Skeletal muscle tissue (tissue), 4 donors: ENCODE results near the gene PTPRC. TPM values are rescaled to one million over a fixed set of nuclear protein-coding genes. Genes with fewer than 3 reads are reported as not detected.

ENCODE experiments used
- H3K27ac ChIP-seq: one replicate; pipeline ENCODE4 v1.7.0; 2013; ENCODE audit warnings: mild to moderate bottlenecking, low read depth, low read length, inconsistent platforms
- H3K27me3 ChIP-seq, 3 donors: one replicate each; pipeline ENCODE4 v1.7.0; 2013; ENCODE audit warnings: low read length in 3 of 3; ENCODE audit not compliant: control insufficient read depth in 3 of 3, insufficient read depth in 3 of 3
- H3K36me3 ChIP-seq, 3 donors: one replicate each; pipeline ENCODE4 v1.7.0; 2013; ENCODE audit warnings: low read length in 3 of 3; ENCODE audit not compliant: control insufficient read depth in 3 of 3, insufficient read depth in 3 of 3
- H3K4me1 ChIP-seq, 3 donors: one replicate each; pipeline ENCODE4 v1.7.0; 2013; ENCODE audit warnings: low read length in 3 of 3, mild to moderate bottlenecking in 3 of 3; ENCODE audit not compliant: control insufficient read depth in 3 of 3, insufficient read depth in 3 of 3
- H3K4me3 ChIP-seq, 3 donors: one replicate each; pipeline ENCODE4 v1.7.0; 2013; ENCODE audit warnings: low read length in 3 of 3
- H3K9ac ChIP-seq, 3 donors: one replicate each; pipeline ENCODE4 v1.7.0; 2013; ENCODE audit warnings: low read length in 3 of 3, mild to moderate bottlenecking in 3 of 3, moderate library complexity in 2 of 3, low read depth in 1 of 3
- H3K9me3 ChIP-seq, 3 donors: one replicate each; pipeline ENCODE4 v1.7.0; 2013; ENCODE audit warnings: low read length in 3 of 3; ENCODE audit not compliant: control insufficient read depth in 3 of 3
- total RNA-seq: library from RNA; depleted of rRNA; stranded (reverse); fragments of >200 nt; gene quantifications from one replicate; pipeline ENCODE4 v1.2.3, GENCODE V29; 2014
- donor health status: Osteomylitis.

Gene PTPRC
- total RNA-seq, 1 donor from 2014 or later = 15.7 TPM

- Histone ChIP-seq H3K36me3 (no peaks in the 10 kb centered on the region), H3K27ac (no peak overlapping the region), H3K4me3 (no peak overlapping the region), H3K27me3 (no peaks in the 10 kb centered on the region), H3K4me1 (no peaks in the 10 kb centered on the region), H3K9me3 (no peaks in the 10 kb centered on the region), H3K9ac (no peak overlapping the region)
Observed at GRCh38 chr1:198633675-198634121, 5.1 kb upstream of the PTPRC start.

- Histone ChIP-seq H3K36me3 (no peaks in the 10 kb centered on the region), H3K27ac (no peak overlapping the region), H3K4me1 (no peaks in the 10 kb centered on the region), H3K9me3 (no peaks in the 10 kb centered on the region), H3K4me3 (no peak overlapping the region), H3K27me3 (no peaks in the 10 kb centered on the region), H3K9ac (no peak overlapping the region)
Observed at GRCh38 chr1:198635964-198636363, 2.9 kb upstream of the PTPRC start.

DNA sequence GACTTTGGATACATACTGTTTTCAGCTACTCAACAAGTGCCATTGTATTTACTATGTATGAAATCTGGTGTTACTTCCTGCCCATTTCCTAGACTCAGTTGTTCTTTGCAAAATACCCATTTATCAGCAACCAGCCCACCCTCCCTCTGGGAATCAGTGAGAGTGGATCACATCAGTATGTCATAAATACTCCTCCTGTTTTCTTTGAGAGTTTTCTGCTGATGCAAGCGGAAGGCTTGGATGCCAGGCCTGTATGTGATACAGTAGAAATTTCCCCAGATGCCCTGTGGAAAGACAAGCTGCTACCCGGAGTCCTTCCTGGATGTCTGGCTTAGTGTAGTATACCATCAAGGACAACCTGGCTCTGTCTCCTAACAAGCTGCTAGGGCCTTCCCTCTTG is 2.4 kb upstream of the PTPRC start:
- no peak overlapping the region for H3K27ac ChIP-seq
- no peaks in the 10 kb centered on the region for H3K36me3 ChIP-seq
- no peaks in the 10 kb centered on the region for H3K27me3 ChIP-seq
- no peak overlapping the region for H3K4me3 ChIP-seq
- no peaks in the 10 kb centered on the region for H3K4me1 ChIP-seq
- H3K9ac ChIP-seq = no peak overlapping the region
- H3K9me3 ChIP-seq = no peaks in the 10 kb centered on the region

- no peak overlapping the region for H3K4me3 ChIP-seq
- no peak overlapping the region for H3K27ac ChIP-seq
- no peaks in the 10 kb centered on the region for H3K4me1 ChIP-seq
- no peaks in the 10 kb centered on the region for H3K36me3 ChIP-seq
- no peak overlapping the region for H3K9ac ChIP-seq
- no peaks in the 10 kb centered on the region for H3K9me3 ChIP-seq
- no peaks in the 10 kb centered on the region for H3K27me3 ChIP-seq
Observed at GRCh38 chr1:198637157-198637556, 1.7 kb upstream of the PTPRC start.

GRCh38 chr1:198637916-198638437 is 863 bp upstream of the PTPRC start:
- H3K4me1 ChIP-seq = no peaks in the 10 kb centered on the region
- no peaks in the 10 kb centered on the region for H3K9me3 ChIP-seq
- H3K27ac ChIP-seq = no peak overlapping the region
- H3K9ac ChIP-seq = no peak overlapping the region
- no peaks in the 10 kb centered on the region for H3K27me3 ChIP-seq
- H3K4me3 ChIP-seq = no peak overlapping the region
- no peaks in the 10 kb centered on the region for H3K36me3 ChIP-seq

DNA sequence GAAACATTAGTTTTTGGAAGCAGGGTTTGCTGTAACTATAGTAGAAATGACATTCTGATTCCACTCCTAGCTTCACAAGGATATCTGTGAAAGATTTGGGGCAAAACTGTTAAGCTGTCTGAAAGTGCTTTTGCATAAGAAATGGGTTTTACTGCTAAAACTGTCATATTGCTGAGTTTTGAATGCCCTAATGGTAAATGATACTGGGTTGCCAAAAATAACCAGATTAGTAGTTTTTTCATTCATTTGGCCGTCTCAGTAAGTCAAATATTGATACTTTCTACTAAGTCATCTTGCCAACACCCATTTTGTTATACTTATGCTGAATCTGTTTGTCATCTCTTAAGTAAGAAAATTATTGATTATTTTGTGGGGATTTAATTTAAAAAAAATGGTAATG is 399 bp upstream of the PTPRC start:
- no peaks in the 10 kb centered on the region for H3K36me3 ChIP-seq
- no peaks in the 10 kb centered on the region for H3K9me3 ChIP-seq
- no peak overlapping the region for H3K27ac ChIP-seq
- H3K4me1 ChIP-seq = no peaks in the 10 kb centered on the region
- H3K27me3 ChIP-seq = no peaks in the 10 kb centered on the region
- H3K9ac ChIP-seq = no peak overlapping the region
- H3K4me3 ChIP-seq = no peak overlapping the region

DNA sequence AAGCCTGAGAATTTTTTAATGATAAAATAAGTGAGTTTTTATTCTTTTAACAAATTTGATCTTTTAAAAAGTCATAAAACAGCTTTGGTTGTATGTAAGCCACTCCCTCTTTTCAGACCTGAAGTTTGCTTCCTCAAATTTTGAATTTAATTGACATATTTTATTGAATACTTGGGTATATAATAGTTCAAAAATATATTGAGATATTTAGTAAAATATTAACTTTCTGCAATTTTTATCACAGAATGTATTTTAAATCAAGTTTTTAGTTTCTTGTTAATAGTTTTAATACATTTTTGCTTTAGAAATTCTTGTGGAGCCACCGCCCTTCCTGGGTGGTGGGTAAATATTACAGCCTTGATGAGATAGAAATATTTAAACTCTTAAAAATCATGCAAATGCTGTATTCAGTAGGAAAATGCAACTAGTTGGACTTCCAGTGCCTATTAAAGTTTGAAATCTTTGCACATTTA is 867 bp downstream of the PTPRC start:
- H3K4me3 ChIP-seq = no peak overlapping the region
- no peaks in the 10 kb centered on the region for H3K4me1 ChIP-seq

DNA sequence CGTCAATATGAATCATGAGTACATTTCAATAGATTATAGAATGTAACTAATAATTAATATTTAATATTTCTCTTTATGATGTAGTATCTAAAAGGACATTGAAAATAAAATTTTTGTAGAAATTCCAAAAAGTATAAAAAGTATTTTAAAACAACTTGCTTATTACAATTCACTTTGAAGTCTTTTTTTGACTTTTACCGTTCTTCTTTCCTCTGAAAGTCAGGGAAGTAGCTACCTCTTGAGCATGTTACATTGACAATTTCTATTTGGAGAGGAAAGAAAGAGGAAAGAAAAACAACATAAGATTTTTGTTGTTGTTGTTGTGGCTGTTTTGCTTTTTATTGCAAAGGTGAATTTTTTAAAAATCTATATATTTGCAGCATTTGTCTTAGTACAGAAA is 1.3 kb downstream of the PTPRC start:
- H3K27ac ChIP-seq = no peak overlapping the region
- H3K4me3 ChIP-seq = no peak overlapping the region
- H3K9me3 ChIP-seq = no peaks in the 10 kb centered on the region
- no peaks in the 10 kb centered on the region for H3K36me3 ChIP-seq
- H3K9ac ChIP-seq = no peak overlapping the region
- no peaks in the 10 kb centered on the region for H3K27me3 ChIP-seq
- no peaks in the 10 kb centered on the region for H3K4me1 ChIP-seq

More for the DNA sequence above, 867 bp downstream of the PTPRC start:
- Histone ChIP-seq H3K36me3 (no peaks in the 10 kb centered on the region), H3K9me3 (no peaks in the 10 kb centered on the region), H3K27me3 (no peaks in the 10 kb centered on the region), H3K27ac (no peak overlapping the region), H3K9ac (peak overlapping the region in 1 of 3 donors; percentile 23)

DNA sequence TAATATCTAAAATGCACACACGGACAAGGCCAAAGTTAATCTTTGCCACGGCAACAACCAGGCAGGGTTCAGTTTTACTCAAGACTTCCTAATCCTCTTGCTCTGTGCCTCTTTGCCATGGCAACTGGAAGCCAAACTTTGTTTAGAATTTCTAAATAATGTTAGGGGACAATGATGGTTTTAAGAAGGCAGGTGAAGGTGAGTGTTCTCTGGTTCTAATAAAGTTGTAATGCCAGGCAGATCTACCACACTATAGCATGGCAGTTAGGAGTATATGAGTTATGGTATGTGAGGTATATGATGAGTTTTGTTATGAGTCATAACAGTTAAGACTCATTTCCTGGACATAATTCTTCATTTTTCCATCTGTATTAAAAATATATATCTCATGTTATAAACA is 2.7 kb downstream of the PTPRC start:
- H3K36me3 ChIP-seq = no peaks in the 10 kb centered on the region
- H3K9ac ChIP-seq = no peak overlapping the region
- H3K4me3 ChIP-seq = no peak overlapping the region
- no peaks in the 10 kb centered on the region for H3K4me1 ChIP-seq
- no peaks in the 10 kb centered on the region for H3K9me3 ChIP-seq
- no peak overlapping the region for H3K27ac ChIP-seq
- no peaks in the 10 kb centered on the region for H3K27me3 ChIP-seq

- Histone ChIP-seq H3K4me3 (no peak overlapping the region), H3K4me1 (no peaks in the 10 kb centered on the region), H3K9me3 (no peaks in the 10 kb centered on the region), H3K9ac (no peak overlapping the region), H3K27ac (no peak overlapping the region), H3K36me3 (no peaks in the 10 kb centered on the region), H3K27me3 (no peaks in the 10 kb centered on the region)
Observed at GRCh38 chr1:198641966-198642668, 3.3 kb downstream of the PTPRC start.
